ENCODE measurements around the gene SHC2. TPM values are rescaled to one million over a fixed set of nuclear protein-coding genes. Genes with fewer than 3 reads are reported as not detected.

Gene SHC2
- total and polyA plus RNA-seq, 2 of the 13 experiments (the other 11 are each of a cell fraction or from before 2014, with no cell fraction given): 9.0 to 18.3 TPM

DNA sequence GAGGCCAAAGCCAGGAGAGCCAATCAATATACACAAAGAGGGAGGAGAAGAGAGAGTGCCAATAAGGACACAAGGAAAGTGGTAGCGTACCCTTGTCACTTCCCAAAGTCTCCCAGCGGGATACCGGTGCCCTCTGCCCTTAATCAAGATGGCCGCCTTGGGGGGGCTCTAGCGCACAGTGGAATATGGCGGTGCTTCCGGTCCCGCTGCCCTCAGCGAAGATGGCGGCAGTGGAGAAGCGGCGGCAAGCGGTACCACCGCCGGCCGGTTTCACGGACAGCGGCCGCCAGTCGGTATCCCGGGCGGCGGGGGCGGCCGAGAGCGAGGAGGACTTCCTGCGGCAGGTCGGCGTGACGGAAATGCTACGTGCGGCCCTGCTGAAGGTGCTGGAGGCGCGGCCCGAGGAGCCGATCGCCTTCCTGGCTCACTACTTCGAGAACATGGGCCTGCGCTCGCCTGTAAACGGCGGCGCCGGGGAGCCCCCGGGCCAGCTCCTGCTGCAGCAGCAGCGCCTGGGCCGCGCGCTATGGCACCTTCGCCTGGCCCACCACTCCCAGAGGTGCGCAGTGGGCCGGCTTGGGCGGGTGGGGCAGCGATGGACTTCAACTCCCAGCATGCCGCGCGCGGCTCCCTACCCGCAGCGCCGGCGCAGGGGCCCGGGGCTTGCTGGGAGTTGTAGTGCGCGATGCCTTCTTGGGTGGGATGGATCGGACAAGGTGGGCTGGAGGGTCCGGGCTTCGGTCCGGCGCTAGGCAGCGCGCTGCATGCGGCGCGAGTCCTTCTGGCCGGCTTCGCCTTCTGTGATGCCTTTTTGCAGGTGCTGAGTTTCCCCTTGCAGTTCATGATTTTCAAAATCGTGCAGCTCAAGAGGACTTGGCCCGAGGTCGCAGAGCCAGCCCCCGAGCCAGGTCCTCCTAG is 46.7 kb upstream of the SHC2 start, which contains the start of gene TPGS1 (continued):
- no peak for TF ChIP-seq GRHL1 (CRISPR knock-in tag; conservative IDR thresholded peaks at IDR 0.05)
- TF ChIP-seq AGO2 (optimal IDR thresholded peaks at IDR 0.05; ENCODE audit: low read depth, low read length): no peak
- TF ChIP-seq GABPA (IDR thresholded peaks at IDR 0.05; ENCODE audit: low read depth, low read length): peak; percentile 78
- TF ChIP-seq GABPA (CRISPR knock-in tag; IDR thresholded peaks at IDR 0.05; ENCODE audit: low read depth): peak; percentile 94
- peak; percentile 39 for TF ChIP-seq MYC (CRISPR knock-in tag; IDR thresholded peaks at IDR 0.05; ENCODE audit: borderline replicate concordance)
- TF ChIP-seq JARID2 (CRISPR knock-in tag; IDR thresholded peaks at IDR 0.05; ENCODE audit: insufficient replicate concordance): peak; percentile 35
- no peak for TF ChIP-seq ZNF747 (CRISPR knock-in tag; IDR thresholded peaks at IDR 0.05; ENCODE audit: borderline replicate concordance)
- no peak for TF ChIP-seq RORA (CRISPR knock-in tag; IDR thresholded peaks at IDR 0.05)
- peak; percentile 52; the same call in 1 of the 2 replicates for TF ChIP-seq ZNF816 (CRISPR knock-in tag; IDR thresholded peaks at IDR 0.05; ENCODE audit: borderline replicate concordance)
- no peak for TF ChIP-seq ZNF224 (CRISPR knock-in tag; IDR thresholded peaks at IDR 0.05)
- TF ChIP-seq ZKSCAN8 (CRISPR knock-in tag; IDR thresholded peaks at IDR 0.05; ENCODE audit: borderline replicate concordance): no peak
- TF ChIP-seq SIX4 (CRISPR knock-in tag; IDR thresholded peaks at IDR 0.05): no peak
- TF ChIP-seq ZNF572 (CRISPR knock-in tag; IDR thresholded peaks at IDR 0.05): no peak
- TF ChIP-seq ZNF143 (CRISPR knock-in tag; IDR thresholded peaks at IDR 0.05): peak; percentile 96
- peak; percentile 16; the same call in 1 of the 2 replicates for TF ChIP-seq ZNF446 (CRISPR knock-in tag; IDR thresholded peaks at IDR 0.05)
- 0 out of 2 replicates have a peak, but pooled peaks have one; percentile 26 for TF ChIP-seq NFKBIZ (CRISPR knock-in tag; IDR thresholded peaks at IDR 0.05)
- no peak for TF ChIP-seq ZNF83 (CRISPR knock-in tag; IDR thresholded peaks at IDR 0.05; ENCODE audit: borderline replicate concordance)
- no peak for TF ChIP-seq ZNF512B (CRISPR knock-in tag; IDR thresholded peaks at IDR 0.05; ENCODE audit: borderline replicate concordance)
- no peak for TF ChIP-seq NR2F2 (IDR thresholded peaks at IDR 0.05; ENCODE audit: borderline replicate concordance, low read depth)
- TF ChIP-seq CREB3 (CRISPR knock-in tag; IDR thresholded peaks at IDR 0.05): peak; percentile 52; the same call in 1 of the 2 replicates
- TF ChIP-seq MIER3 (CRISPR knock-in tag; IDR thresholded peaks at IDR 0.05; ENCODE audit: borderline replicate concordance): no peak
- no peak for TF ChIP-seq EZH2 (conservative IDR thresholded peaks at IDR 0.05; ENCODE audit: low read depth, low read length)
- TF ChIP-seq GFI1 (CRISPR knock-in tag; IDR thresholded peaks at IDR 0.05; ENCODE audit: borderline replicate concordance): no peak
- TF ChIP-seq SMC3 (IDR thresholded peaks at IDR 0.05; ENCODE audit: low read length): no peak
- peak; percentile 80 for TF ChIP-seq ARNT2 (CRISPR knock-in tag; IDR thresholded peaks at IDR 0.05; ENCODE audit: low read depth)
- TF ChIP-seq ZNF746 (CRISPR knock-in tag; IDR thresholded peaks at IDR 0.05): no peak
